Ammon's horn (tissue), 1 donor: ENCODE results near the gene ARL4A.

Experiments
- DNase-seq: peaks from one replicate; pipeline ENCODE4 v3.0.0-alpha.2; 2016; ENCODE audit warnings: low spot score

ARL4A gene

GRCh38 chr7:12725575-12726316 is 38.3 kb downstream of the ARL4A start:
- DNase-seq, result no peak

GRCh38 chr7:12726908-12727307 is 39.5 kb downstream of the ARL4A start:
- DNase-seq, result no peak

GRCh38 chr7:12727455-12728191 is 40.2 kb downstream of the ARL4A start:
- no peak for DNase-seq

- DNase-seq, result no peak
Observed at GRCh38 chr7:12728192-12728538, 40.7 kb downstream of the ARL4A start.

GRCh38 chr7:12729112-12729511 is 41.7 kb downstream of the ARL4A start:
- peak; percentile 81 for DNase-seq

- DNase-seq, result no peak
Observed at GRCh38 chr7:12730523-12730922, 43.1 kb downstream of the ARL4A start.

- DNase-seq, result no peak
Observed at GRCh38 chr7:12731214-12731656, 43.8 kb downstream of the ARL4A start.

GRCh38 chr7:12731775-12732174 is 44.3 kb downstream of the ARL4A start:
- DNase-seq, result no peak

GRCh38 chr7:12732428-12732827 is 45.0 kb downstream of the ARL4A start:
- no peak for DNase-seq

GRCh38 chr7:12735923-12736322 is 48.5 kb downstream of the ARL4A start:
- no peak for DNase-seq

GRCh38 chr7:12737373-12737772 is 49.9 kb downstream of the ARL4A start:
- peak; percentile 27 for DNase-seq

GRCh38 chr7:12737836-12738235 is 50.4 kb downstream of the ARL4A start:
- DNase-seq, result no peak

- DNase-seq, result no peak
Observed at GRCh38 chr7:12738665-12739064, 51.2 kb downstream of the ARL4A start.
